GM21723 (cell line): ENCODE data around the gene CABYR.
"Not testable (repeated sequence)": the region's sequence is repeated elsewhere in the genome, so short reads cannot be mapped to it uniquely, and the experiment has no call there.

Source experiments
- ATAC-seq: cut with Tn5 transposase; IDR thresholded peaks from one replicate; pipeline ENCODE4 v1.9.1; 2021; ENCODE audit warnings: mild to moderate bottlenecking, moderate library complexity; ENCODE audit not compliant: unreplicated experiment

CABYR gene

GRCh38 chr18:24127735-24128134 is 11.1 kb upstream of the CABYR start:
- no peak for ATAC-seq

DNA sequence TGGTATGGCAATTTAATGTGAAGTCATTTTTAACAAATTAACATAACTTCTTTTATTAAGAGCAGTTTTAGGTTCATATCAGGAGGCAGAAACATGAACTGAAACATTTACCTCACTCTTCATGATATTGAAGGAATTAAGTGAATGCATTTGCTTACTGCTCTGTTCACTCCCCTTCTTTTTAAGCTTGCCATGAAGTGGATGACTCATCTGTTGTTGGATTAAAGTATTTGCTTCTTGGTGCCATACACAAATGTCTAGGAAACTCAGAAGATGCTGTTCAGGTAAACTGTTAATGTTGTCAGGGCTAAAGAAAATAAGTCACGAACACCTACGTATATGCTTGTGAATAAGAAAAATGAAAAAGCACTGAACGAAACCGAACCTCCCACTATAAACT is 10.2 kb upstream of the CABYR start:
- ATAC-seq, result no peak

GRCh38 chr18:24130494-24130893 is 8.4 kb upstream of the CABYR start:
- ATAC-seq, result no peak

- ATAC-seq, result no peak
These were observed 1.9 kb upstream of the CABYR start for GRCh38 chr18:24136967-24137373.

- no peak for ATAC-seq
These were observed 463 bp upstream of the CABYR start for GRCh38 chr18:24138409-24138788.

GRCh38 chr18:24140697-24141096 is 1.8 kb downstream of the CABYR start:
- no peak for ATAC-seq

DNA sequence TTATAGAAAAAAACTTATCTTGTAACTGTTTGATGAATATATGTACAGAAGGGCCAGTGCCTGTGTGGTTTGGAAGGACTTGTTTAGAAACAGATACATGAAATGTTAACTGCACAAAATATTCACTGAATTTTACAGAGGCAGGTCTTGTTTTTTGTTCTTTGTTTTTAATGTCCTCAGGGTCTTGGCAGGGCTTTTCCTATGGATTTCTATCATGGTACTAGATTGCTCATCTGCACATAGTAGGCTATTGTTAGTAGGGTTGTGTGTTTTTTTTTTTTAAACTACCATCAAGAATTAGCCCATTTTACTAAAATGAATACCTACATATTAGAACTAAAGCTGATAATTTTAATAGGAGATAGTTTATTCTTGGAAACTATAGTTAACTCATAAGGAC is 3.5 kb downstream of the CABYR start:
- no peak for ATAC-seq

DNA sequence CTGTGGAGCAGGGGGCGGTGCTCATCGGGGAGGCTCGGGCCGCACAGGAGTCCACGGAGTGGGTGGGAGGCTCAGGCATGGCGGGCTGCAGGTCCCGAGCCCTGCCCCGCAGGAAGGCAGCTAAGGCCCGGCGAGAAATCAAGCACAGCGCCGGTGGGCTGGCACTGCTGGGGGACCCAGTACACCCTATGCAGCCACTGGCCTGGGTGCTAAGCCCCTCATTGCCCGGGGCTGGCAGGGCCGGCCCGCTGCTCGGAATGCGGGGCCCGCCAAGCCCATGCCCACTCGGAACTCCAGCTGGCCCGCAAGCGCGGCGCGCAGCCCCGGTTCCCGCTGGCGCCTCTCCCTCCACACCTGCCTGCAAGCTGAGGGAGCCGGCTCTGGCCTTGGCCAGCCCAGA is 10.7 kb downstream of the CABYR start:
- not testable (repeated sequence) for ATAC-seq

DNA sequence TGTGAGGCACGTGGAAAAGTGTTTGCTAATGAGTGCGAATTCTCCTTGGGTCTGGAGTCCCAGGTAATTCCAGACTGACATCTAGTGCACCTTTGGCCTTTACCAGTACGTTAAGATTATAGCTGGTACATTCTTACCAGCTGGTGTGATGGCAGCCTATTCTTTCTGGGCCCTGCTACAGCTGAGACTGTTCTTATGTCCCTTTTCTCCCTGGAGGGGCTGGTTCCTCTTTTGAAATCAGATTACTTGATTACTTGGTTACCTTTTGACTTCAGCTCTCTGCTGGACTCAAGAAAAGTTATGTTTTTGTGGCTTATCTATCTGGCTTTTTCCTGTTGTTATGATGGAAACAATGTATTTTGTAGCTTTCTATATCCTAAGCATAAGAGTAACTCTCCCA is 14.5 kb downstream of the CABYR start:
- no peak for ATAC-seq

GRCh38 chr18:24157855-24158254 is 19.0 kb downstream of the CABYR start:
- ATAC-seq, result no peak

DNA sequence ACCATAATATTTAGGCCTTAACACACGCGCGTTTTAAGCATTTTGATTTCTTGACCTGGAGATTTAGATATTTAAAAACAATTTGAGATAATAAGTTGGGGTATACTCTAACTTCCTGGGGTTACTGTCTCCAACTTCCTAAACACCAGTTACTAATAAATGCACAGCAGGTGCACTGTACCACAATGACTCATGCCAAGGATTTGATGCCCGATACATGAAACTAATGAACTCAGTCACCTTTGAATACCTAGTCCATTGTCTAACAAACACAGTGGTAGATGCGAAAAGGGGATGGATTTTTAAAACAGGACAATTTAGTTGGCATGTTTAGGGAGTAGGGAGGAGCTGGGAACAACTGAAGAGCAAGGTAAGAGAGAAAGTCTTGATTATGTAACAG is 21.2 kb downstream of the CABYR start:
- no peak for ATAC-seq

- no peak for ATAC-seq
These were observed 22.4 kb downstream of the CABYR start for GRCh38 chr18:24161304-24161703.

GRCh38 chr18:24168496-24168895 is 29.6 kb downstream of the CABYR start:
- ATAC-seq, result no peak

DNA sequence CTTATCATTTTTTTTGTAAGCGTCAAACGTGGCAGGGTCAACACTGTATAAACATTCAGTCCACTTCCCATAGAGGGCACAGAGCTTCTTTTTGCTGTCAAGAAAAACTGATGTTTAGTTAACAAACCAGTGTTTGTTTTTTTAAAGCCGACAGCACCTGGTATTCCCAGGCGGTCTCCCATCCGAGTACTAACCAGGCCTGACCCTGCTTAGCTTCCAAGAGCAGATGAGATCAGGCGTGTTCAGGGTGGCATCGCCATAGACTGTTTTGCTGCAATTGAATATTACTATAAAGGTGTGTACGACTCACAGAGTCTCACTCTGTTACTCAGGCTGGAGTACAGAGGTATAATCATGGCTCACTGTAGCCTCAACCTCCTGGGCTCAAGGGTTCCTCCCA is 31.5 kb downstream of the CABYR start:
- no peak for ATAC-seq

DNA sequence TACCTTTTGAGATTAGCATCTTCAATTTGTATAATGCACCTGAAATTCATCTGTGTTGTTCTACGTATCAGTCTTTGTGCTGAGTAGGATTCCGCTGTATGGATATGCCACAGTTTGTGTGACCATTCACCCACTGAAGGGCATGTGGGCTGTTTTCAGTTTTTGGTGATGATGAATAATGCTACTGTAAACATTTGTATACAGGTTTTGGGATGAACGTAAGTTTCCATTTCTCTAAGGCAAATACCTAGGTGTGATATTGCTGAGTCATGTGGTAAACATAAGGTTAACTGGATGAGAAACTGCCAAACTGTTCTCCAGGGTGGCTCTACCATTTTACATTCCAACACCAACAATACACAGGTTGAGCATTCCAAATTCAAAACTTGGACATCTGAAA is 35.1 kb downstream of the CABYR start:
- no peak for ATAC-seq

- ATAC-seq, result peak; percentile 83
These were observed 38.0 kb downstream of the CABYR start for GRCh38 chr18:24176727-24177416.

DNA sequence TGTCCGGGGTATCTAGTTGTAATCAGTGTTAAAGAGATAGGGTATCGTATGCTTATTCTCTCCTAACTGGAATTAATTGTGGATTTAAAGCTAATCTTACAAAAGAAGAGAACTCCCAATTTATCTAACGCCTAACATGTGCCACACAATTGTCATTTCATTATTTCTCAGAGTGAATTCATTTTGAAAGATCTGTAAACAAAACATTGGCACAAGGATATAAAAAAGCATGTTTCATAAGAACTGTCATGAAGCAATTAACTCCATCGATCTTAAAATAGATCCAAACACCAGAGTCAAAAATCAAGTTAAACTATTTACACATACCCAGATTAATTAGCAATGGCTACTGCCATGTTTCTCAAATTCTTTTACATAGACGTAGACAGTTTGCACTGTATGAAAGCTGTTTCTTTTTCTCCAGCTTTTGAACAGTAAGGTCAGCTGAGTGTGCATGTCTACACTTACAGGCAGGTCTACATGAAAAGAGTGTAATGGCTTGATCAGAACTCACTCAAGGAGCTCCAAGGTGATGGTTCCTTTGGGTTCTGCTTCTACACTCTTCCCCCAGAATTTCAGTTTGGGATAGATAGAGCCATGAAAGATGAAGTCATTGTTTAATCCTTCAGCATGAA is 38.8 kb downstream of the CABYR start:
- ATAC-seq, result no peak

DNA sequence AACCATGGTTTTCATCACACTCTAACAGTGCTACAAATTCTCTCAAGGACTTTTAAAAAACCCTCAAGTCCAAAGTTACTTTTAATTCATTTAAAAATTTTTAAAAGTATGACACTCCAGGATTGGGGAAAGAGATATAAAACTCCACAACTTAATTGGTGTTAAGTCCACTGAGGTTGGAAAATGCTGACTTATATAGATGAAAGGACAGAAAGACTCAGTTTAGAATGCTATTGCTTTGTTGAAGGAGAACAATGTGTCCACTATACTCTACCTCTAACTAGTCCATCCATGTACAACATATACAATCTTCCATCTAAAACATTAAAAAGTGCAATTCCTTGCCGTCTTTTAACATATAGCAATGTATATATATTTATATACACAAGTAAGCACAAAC is 41.2 kb downstream of the CABYR start:
- ATAC-seq, result no peak

DNA sequence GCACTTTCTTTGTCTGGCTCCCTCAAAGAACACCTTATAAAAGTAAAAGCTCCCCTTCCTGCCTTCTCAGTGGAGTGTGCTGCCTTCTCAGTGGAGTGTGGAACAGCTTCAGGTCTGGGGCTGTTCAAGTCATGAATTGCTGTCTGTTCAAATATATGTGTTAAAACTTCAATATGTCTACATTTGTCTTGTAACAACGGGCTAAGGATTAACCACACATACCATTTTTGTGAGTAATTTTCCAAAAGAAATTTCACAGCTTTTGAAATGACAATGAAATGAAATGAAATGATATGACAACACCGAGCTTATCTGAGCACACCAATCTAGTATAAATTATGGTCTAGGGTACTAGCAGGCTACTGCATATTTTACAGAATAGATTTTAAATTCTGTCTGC is 42.9 kb downstream of the CABYR start:
- ATAC-seq, result no peak

GRCh38 chr18:24185805-24186204 is 46.9 kb downstream of the CABYR start:
- ATAC-seq, result no peak

GRCh38 chr18:24187049-24187448 is 48.2 kb downstream of the CABYR start:
- peak; percentile 63 for ATAC-seq

DNA sequence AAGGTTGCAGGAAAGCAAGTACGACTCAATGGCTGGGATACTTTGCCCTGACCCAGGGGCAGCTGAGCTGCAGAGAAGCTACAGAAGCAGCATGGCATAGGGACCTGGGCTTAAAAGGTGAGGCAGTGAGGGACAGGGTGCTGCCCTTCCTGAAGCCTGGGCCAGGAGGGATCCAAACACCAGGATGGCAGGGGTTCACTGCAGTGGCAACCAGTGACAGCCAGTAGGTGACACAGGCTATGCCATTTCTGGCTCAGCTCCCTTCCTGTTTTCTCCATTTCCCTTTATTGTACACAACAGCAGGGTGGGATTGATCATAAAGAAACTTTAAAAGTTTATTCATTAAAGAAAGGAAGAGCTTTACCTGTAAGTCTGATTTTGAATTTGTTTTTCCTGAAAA is 48.8 kb downstream of the CABYR start:
- ATAC-seq, result no peak

- no peak for ATAC-seq
These were observed 49.3 kb downstream of the CABYR start for GRCh38 chr18:24188120-24188519.
